SK-N-SH treated with all-trans-retinoic acid at 6 μM for 48 hours (cell line): ENCODE results near the gene STAMBPL1.

Experiments
- ATAC-seq: fragments of 200-7000 bp; cut with Tn5 transposase; 3 replicates; pipeline ENCODE4 v1.9.1; 2020; ENCODE audit warnings: mild to moderate bottlenecking, moderate library complexity
- ARNTL ChIP-seq: fragments of 450-650 bp; formaldehyde crosslinking; IDR thresholded peaks from 2 replicates; pipeline ENCODE4 v1.5.0; 2020; ENCODE audit warnings: low read depth, mild to moderate bottlenecking, moderate library complexity, borderline replicate concordance
- BACH2 ChIP-seq: fragments of 250-450 bp; sonication (Bioruptor Pico); IDR thresholded peaks from 2 replicates; pipeline ENCODE4 v1.9.0; 2021; ENCODE audit warnings: mild to moderate bottlenecking, borderline replicate concordance
- CREB5 ChIP-seq: fragments of 250-450 bp; sonication (Bioruptor Pico); IDR thresholded peaks from 2 replicates; pipeline ENCODE4 v1.5.1; 2020; ENCODE audit warnings: low read depth, mild to moderate bottlenecking, moderate library complexity
- CSDC2 ChIP-seq: fragments of 250-450 bp; sonication (Bioruptor Pico); IDR thresholded peaks from 2 replicates; pipeline ENCODE4 v1.5.0; 2020; ENCODE audit warnings: mild to moderate bottlenecking, moderate library complexity
- ESRRG ChIP-seq: fragments of 250-450 bp; sonication (Bioruptor Pico); IDR thresholded peaks from 2 replicates; pipeline ENCODE4 v1.6.1; 2021; ENCODE audit warnings: mild to moderate bottlenecking
- GLIS3 ChIP-seq: fragments of 250-450 bp; sonication (Bioruptor Pico); IDR thresholded peaks from 2 replicates; pipeline ENCODE4 v1.5.0; 2020; ENCODE audit warnings: mild to moderate bottlenecking, moderate library complexity
- ISL1 ChIP-seq: fragments of 250-450 bp; sonication (Bioruptor Pico); IDR thresholded peaks from 2 replicates; pipeline ENCODE4 v2.1.2; 2022; ENCODE audit warnings: mild to moderate bottlenecking, moderate library complexity
- OSR1 ChIP-seq: fragments of 250-450 bp; sonication (Bioruptor Pico); IDR thresholded peaks from 2 replicates; pipeline ENCODE4 v1.8.0; 2022; ENCODE audit warnings: moderate library complexity, mild to moderate bottlenecking, inconsistent platforms
- PPARA ChIP-seq: fragments of 250-450 bp; sonication (Bioruptor Pico); IDR thresholded peaks from 2 replicates; pipeline ENCODE4 v1.5.0; 2020; ENCODE audit warnings: mild to moderate bottlenecking, borderline replicate concordance
- RARB ChIP-seq: fragments of 250-450 bp; sonication (Bioruptor Pico); IDR thresholded peaks from 2 replicates; pipeline ENCODE4 v1.8.0; 2021; ENCODE audit warnings: mild to moderate bottlenecking, moderate library complexity
- TCF4 ChIP-seq: fragments of 250-450 bp; sonication (Bioruptor Pico); IDR thresholded peaks from 2 replicates; pipeline ENCODE4 v1.8.0; 2021; ENCODE audit warnings: mild to moderate bottlenecking, moderate library complexity, borderline replicate concordance
- TOX ChIP-seq: fragments of 250-450 bp; sonication (Bioruptor Pico); IDR thresholded peaks from 2 replicates; pipeline ENCODE4 v1.8.0; 2021; ENCODE audit warnings: mild to moderate bottlenecking, moderate library complexity, borderline replicate concordance
- TSHZ2 ChIP-seq: fragments of 250-450 bp; sonication (Bioruptor Pico); IDR thresholded peaks from 2 replicates; pipeline ENCODE4 v1.5.0; 2020; ENCODE audit warnings: mild to moderate bottlenecking, moderate library complexity
- ZC3H10 ChIP-seq: fragments of 250-450 bp; sonication (Bioruptor Pico); IDR thresholded peaks from 2 replicates; pipeline ENCODE4 v1.5.1; 2021; ENCODE audit warnings: mild to moderate bottlenecking, moderate library complexity
- ZFP3 ChIP-seq: fragments of 250-450 bp; sonication (Bioruptor Pico); IDR thresholded peaks from 2 replicates; pipeline ENCODE4 v1.5.0; 2020; ENCODE audit warnings: mild to moderate bottlenecking, moderate library complexity
- ZNF565 ChIP-seq: fragments of 450-650 bp; formaldehyde crosslinking; conservative IDR thresholded peaks from 2 replicates; pipeline ENCODE4 v1.5.0; 2020; ENCODE audit warnings: low read depth, mild to moderate bottlenecking, moderate library complexity
- TF ChIP-seq, protein P1 (sequence below): fragments of 250-450 bp; sonication (Bioruptor Pico); IDR thresholded peaks from 2 replicates; pipeline ENCODE4 v1.5.1; 2021; ENCODE audit warnings: mild to moderate bottlenecking, moderate library complexity
- TF ChIP-seq, protein P2 (sequence below): fragments of 250-450 bp; sonication (Bioruptor Pico); IDR thresholded peaks from 2 replicates; pipeline ENCODE4 v1.8.0; 2021; ENCODE audit warnings: low read depth, mild to moderate bottlenecking, moderate library complexity, borderline replicate concordance

The STAMBPL1 gene

GRCh38 chr10:88938039-88938438, 58.0 kb downstream of the STAMBPL1 start (continued):
- no peak for TF ChIP-seq TSHZ2

DNA sequence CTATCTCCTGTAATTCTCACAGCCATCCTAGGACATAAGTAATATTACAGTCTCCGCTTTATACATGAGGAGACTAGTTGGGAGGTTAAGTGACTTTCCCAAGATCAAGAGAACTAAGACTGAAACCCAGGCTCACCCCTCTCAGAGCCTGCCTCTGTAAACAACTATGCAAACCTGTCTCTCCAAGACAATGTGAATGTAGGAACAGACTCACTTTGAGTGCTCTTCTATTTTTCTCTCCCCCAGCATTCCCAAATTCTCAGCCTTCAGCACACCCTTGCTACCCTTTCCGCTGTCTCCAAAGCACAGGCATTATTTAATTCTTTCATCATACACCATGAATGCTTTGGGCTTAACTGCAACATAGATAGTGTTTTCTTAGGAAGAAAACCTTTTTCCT, 58.9 kb downstream of the STAMBPL1 start:
- no peak for TF ChIP-seq ESRRG
- no peak for TF ChIP-seq ZFP3 (CRISPR knock-in tag)
- TF ChIP-seq, protein P1, sequence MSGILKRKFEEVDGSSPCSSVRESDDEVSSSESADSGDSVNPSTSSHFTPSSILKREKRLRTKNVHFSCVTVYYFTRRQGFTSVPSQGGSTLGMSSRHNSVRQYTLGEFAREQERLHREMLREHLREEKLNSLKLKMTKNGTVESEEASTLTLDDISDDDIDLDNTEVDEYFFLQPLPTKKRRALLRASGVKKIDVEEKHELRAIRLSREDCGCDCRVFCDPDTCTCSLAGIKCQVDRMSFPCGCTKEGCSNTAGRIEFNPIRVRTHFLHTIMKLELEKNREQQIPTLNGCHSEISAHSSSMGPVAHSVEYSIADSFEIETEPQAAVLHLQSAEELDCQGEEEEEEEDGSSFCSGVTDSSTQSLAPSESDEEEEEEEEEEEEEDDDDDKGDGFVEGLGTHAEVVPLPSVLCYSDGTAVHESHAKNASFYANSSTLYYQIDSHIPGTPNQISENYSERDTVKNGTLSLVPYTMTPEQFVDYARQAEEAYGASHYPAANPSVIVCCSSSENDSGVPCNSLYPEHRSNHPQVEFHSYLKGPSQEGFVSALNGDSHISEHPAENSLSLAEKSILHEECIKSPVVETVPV, result no peak
- no peak for TF ChIP-seq TCF4 (CRISPR knock-in tag)
- TF ChIP-seq ZC3H10 (CRISPR knock-in tag), result no peak
- TF ChIP-seq TSHZ2, result no peak
- no peak for TF ChIP-seq CSDC2 (CRISPR knock-in tag)
- no peak for TF ChIP-seq PPARA (CRISPR knock-in tag)
- no peak for TF ChIP-seq ARNTL
- no peak for TF ChIP-seq GLIS3 (CRISPR knock-in tag)
- no peak for TF ChIP-seq RARB (CRISPR knock-in tag)
- TF ChIP-seq BACH2 (CRISPR knock-in tag), result no peak
- TF ChIP-seq TOX (CRISPR knock-in tag), result no peak
- TF ChIP-seq, protein P2, sequence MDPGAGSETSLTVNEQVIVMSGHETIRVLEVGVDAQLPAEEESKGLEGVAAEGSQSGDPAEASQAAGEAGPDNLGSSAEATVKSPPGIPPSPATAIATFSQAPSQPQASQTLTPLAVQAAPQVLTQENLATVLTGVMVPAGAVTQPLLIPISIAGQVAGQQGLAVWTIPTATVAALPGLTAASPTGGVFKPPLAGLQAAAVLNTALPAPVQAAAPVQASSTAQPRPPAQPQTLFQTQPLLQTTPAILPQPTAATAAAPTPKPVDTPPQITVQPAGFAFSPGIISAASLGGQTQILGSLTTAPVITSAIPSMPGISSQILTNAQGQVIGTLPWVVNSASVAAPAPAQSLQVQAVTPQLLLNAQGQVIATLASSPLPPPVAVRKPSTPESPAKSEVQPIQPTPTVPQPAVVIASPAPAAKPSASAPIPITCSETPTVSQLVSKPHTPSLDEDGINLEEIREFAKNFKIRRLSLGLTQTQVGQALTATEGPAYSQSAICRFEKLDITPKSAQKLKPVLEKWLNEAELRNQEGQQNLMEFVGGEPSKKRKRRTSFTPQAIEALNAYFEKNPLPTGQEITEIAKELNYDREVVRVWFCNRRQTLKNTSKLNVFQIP, result no peak
- ATAC-seq, result no peak

- TF ChIP-seq TCF4 (CRISPR knock-in tag), result no peak
- TF ChIP-seq, protein P1, result no peak
- TF ChIP-seq ZNF565, result no peak
- TF ChIP-seq GLIS3 (CRISPR knock-in tag), result no peak
- no peak for TF ChIP-seq CSDC2 (CRISPR knock-in tag)
- TF ChIP-seq OSR1, result no peak
Measured at GRCh38 chr10:88941026-88941425, 61.0 kb downstream of the STAMBPL1 start.

GRCh38 chr10:88943778-88944177, 63.7 kb downstream of the STAMBPL1 start:
- no peak for ATAC-seq
- TF ChIP-seq PPARA (CRISPR knock-in tag) (no peak), CREB5 (CRISPR knock-in tag) (no peak), ISL1 (CRISPR knock-in tag) (no peak)
- TF ChIP-seq, protein P2, result no peak
- TF ChIP-seq, all 23 proteins: peak for 0

More at GRCh38 chr10:88941026-88941425, 61.0 kb downstream of the STAMBPL1 start:
- no peak for ATAC-seq
